OCI-LY7 (cell line): ENCODE measurements around the gene GEMIN7. TPM values are rescaled to one million over a fixed set of nuclear protein-coding genes. Genes with fewer than 3 reads are reported as not detected.

Experiments
- BruUV-seq: library from RNA; stranded (reverse); fragments of 400-500 nt; replicated peaks from 2 replicates; lab custom pipeline; 2021; lab: Mats Ljungman, UMichigan
- CTCF ChIA-PET: fragments of 300-600 bp; sonication (Branson Sonifier 250); formaldehyde crosslinking; loops from one replicate; lab custom pipeline; 2022; ENCODE audit warnings: antibody characterized with exemption; ENCODE audit not compliant: unreplicated experiment; lab: Charles Lee
- POLR2A ChIA-PET: fragments of 300-600 bp; sonication (Branson Sonifier 250); formaldehyde crosslinking; loops from one replicate; lab custom pipeline; 2022; ENCODE audit warnings: antibody characterized with exemption; lab: Charles Lee
- DNase-seq: peaks from one replicate; pipeline ENCODE4 v3.0.0-alpha.2; 2015; ENCODE audit warnings: low spot score
- H2AFZ ChIP-seq: fragments of 200-600 bp; sonication (generic), shearing (Covaris generic); 2 replicates; pipeline ENCODE4 v1.6.1; 2014; ENCODE audit warnings: mild to moderate bottlenecking, antibody characterized with exemption, low read length, moderate library complexity
- H3K27ac ChIP-seq: fragments of 200-600 bp; sonication (generic); 2 replicates; pipeline ENCODE4 v1.5.1; 2014; ENCODE audit warnings: mixed run types, low read depth, mild to moderate bottlenecking, moderate library complexity, low read length, inconsistent platforms; ENCODE audit not compliant: poor library complexity, severe bottlenecking
- H3K36me3 ChIP-seq: fragments of 200-600 bp; sonication (generic); 2 replicates; pipeline ENCODE4 v1.6.1; 2014; ENCODE audit warnings: mild to moderate bottlenecking, antibody characterized with exemption, low read length, moderate library complexity, mixed read lengths; ENCODE audit not compliant: insufficient read depth
- H3K4me1 ChIP-seq: fragments of 200-600 bp; sonication (generic); 2 replicates; pipeline ENCODE4 v1.5.1; 2014; ENCODE audit warnings: mild to moderate bottlenecking, low read length; ENCODE audit not compliant: insufficient read depth, poor library complexity, severe bottlenecking
- H3K4me2 ChIP-seq: fragments of 200-600 bp; sonication (generic); 2 replicates; pipeline ENCODE4 v1.6.1; 2014; ENCODE audit warnings: mild to moderate bottlenecking, low read length
- H3K4me3 ChIP-seq: fragments of 200-600 bp; sonication (generic); 2 replicates; pipeline ENCODE4 v1.5.1; 2014; ENCODE audit warnings: mild to moderate bottlenecking, low read depth, low read length; ENCODE audit not compliant: poor library complexity, severe bottlenecking
- H3K79me2 ChIP-seq: fragments of 200-600 bp; sonication (generic); 2 replicates; pipeline ENCODE4 v1.6.1; 2016; ENCODE audit warnings: low read depth, mild to moderate bottlenecking, low read length, moderate library complexity, mixed read lengths; ENCODE audit not compliant: insufficient read depth
- H3K9me2 ChIP-seq: fragments of 200-600 bp; sonication (generic); 2 replicates; pipeline ENCODE4 v1.6.1; 2016; ENCODE audit warnings: mild to moderate bottlenecking, low read length, mixed read lengths; ENCODE audit not compliant: insufficient read depth
- H3K9me3 ChIP-seq: fragments of 200-600 bp; sonication (generic); 2 replicates; pipeline ENCODE4 v1.6.1; 2014; ENCODE audit warnings: mild to moderate bottlenecking, mixed run types, low read length, mixed read lengths
- H4K20me1 ChIP-seq: fragments of 200-600 bp; sonication (generic); 2 replicates; pipeline ENCODE4 v1.6.1; 2014; ENCODE audit warnings: mild to moderate bottlenecking, antibody characterized with exemption, low read length, moderate library complexity, mixed read lengths; ENCODE audit not compliant: insufficient read depth
- CTCF ChIP-seq: fragments of 200-600 bp; sonication (generic); conservative IDR thresholded peaks from 2 replicates; pipeline ENCODE4 v1.5.1; 2014; ENCODE audit warnings: mild to moderate bottlenecking, antibody characterized with exemption, low read length, moderate library complexity, mixed read lengths
- EZH2phosphoT487 ChIP-seq: fragments of 200-600 bp; sonication (generic); IDR thresholded peaks from 2 replicates; pipeline ENCODE4 v1.6.1; 2018; ENCODE audit warnings: low read depth, borderline replicate concordance, mild to moderate bottlenecking, mixed run types, antibody characterized with exemption, low read length, moderate library complexity, mixed read lengths
- intact Hi-C: fragments of 100-400 bp; cut with micrococcal nuclease; formaldehyde crosslinking; loops from one replicate; pipeline ENCODE4 v1.10.0; 2022; ENCODE audit not compliant: unreplicated experiment
- total RNA-seq, 2 experiments: library from RNA; depleted of rRNA in 1 of 2; stranded (reverse); fragments of >200 nt in 1 of 2; shearing (Covaris generic) in 1 of 2; gene quantifications; 2 replicates each; pipeline ENCODE4 v1.2.3, GENCODE V29; 2014 to 2022

Gene GEMIN7
- total RNA-seq, 2 experiments from 2014 or later: 46.3 to 60.0 TPM

GRCh38 chr19:45063851-45064801, 14.9 kb upstream of the GEMIN7 start:
- Histone ChIP-seq H3K79me2 (no peaks in the 10 kb centered on the region), H3K4me1 (peaks cover 10% of the 10 kb centered on the region), H4K20me1 (no peaks in the 10 kb centered on the region), H3K4me3 (no peak overlapping the region), H3K27ac (no peak overlapping the region), H3K4me2 (no peak overlapping the region), H2AFZ (no peak overlapping the region), H3K9me3 (no peaks in the 10 kb centered on the region), H3K36me3 (peaks cover 95% of the 10 kb centered on the region), H3K9me2 (no peaks in the 10 kb centered on the region)
- TF ChIP-seq EZH2phosphoT487: no peak
- DNase-seq: no peak
- POLR2A ChIA-PET: no interaction called here
- BruUV-seq: no TSS peak
- intact Hi-C loops: no loop called here
- CTCF ChIA-PET: no interaction called here

- Histone ChIP-seq H3K79me2 (no peaks in the 10 kb centered on the region; the same call in 1 of the 2 replicates), H3K4me2 (no peak overlapping the region), H3K36me3 (peaks cover 95% of the 10 kb centered on the region), H4K20me1 (no peaks in the 10 kb centered on the region; the same call in 1 of the 2 replicates), H3K27ac (no peak overlapping the region), H2AFZ (no peak overlapping the region), H3K4me3 (no peak overlapping the region), H3K4me1 (peaks cover 21% of the 10 kb centered on the region), H3K9me3 (no peaks in the 10 kb centered on the region), H3K9me2 (no peaks in the 10 kb centered on the region)
- intact Hi-C loops: no loop called here
- CTCF ChIA-PET: no interaction called here
- no TSS peak for BruUV-seq
- TF ChIP-seq EZH2phosphoT487 (no peak), CTCF (no peak)
- POLR2A ChIA-PET: interaction anchor here (0.6 kb wide), 1 partner anchor 575 kb away, joined by 3 read pairs; no protein-coding TSS in a partner anchor
- DNase-seq: no peak
These were observed 12.0 kb upstream of the GEMIN7 start for GRCh38 chr19:45066921-45067661.

- no TSS peak for BruUV-seq
- no peaks in the 10 kb centered on the region for H3K9me3 ChIP-seq
- peaks cover 31% of the 10 kb centered on the region for H3K4me1 ChIP-seq
- intact Hi-C loops: no loop called here
- CTCF ChIA-PET: no interaction called here
- H3K4me2 ChIP-seq: no peak overlapping the region
- POLR2A ChIA-PET: interaction anchor here (0.6 kb wide), 1 partner anchor 574 kb away, joined by 3 read pairs; no protein-coding TSS in a partner anchor
- no peaks in the 10 kb centered on the region; the same call in 1 of the 2 replicates for H4K20me1 ChIP-seq
- H3K36me3 ChIP-seq: peaks cover 95% of the 10 kb centered on the region
- H3K79me2 ChIP-seq: peaks cover 8% of the 10 kb centered on the region
- no peaks in the 10 kb centered on the region for H3K9me2 ChIP-seq
- TF ChIP-seq CTCF (no peak), EZH2phosphoT487 (no peak)
- no peak overlapping the region for H3K27ac ChIP-seq
- H2AFZ ChIP-seq: no peak overlapping the region
- no peak overlapping the region for H3K4me3 ChIP-seq
- DNase-seq: no peak
These were observed 11.0 kb upstream of the GEMIN7 start for GRCh38 chr19:45068041-45068440.
